HCT116 (cell line): ENCODE data around the gene PEAK1. TPM values are rescaled to one million over a fixed set of nuclear protein-coding genes. Genes with fewer than 3 reads are reported as not detected.

Experiments
- ATAC-seq: fragments of 200-7000 bp; cut with Tn5 transposase; 2 replicates; pipeline ENCODE4 v1.9.1; 2020; ENCODE audit warnings: mild to moderate bottlenecking, moderate library complexity
- BruUV-seq: library from RNA; stranded (reverse); fragments of 400-500 nt; replicated peaks from 2 replicates; lab custom pipeline; 2021; lab: Mats Ljungman, UMichigan
- CTCF ChIA-PET: fragments of 300-600 bp; sonication (Branson Sonifier 250); formaldehyde crosslinking; loops from one replicate; lab custom pipeline; 2021; ENCODE audit warnings: antibody characterized with exemption; lab: Charles Lee
- POLR2A ChIA-PET: fragments of 300-600, 350-600 bp; sonication (Branson Sonifier 250); formaldehyde crosslinking; loops from one replicate; lab custom pipeline; 2021; ENCODE audit warnings: antibody characterized with exemption; lab: Charles Lee
- RAD21 ChIA-PET, 2 experiments: fragments of 300-600 bp; sonication (Branson Sonifier 250); formaldehyde crosslinking; loops; one replicate each; lab custom pipeline; 2023; ENCODE audit warnings: low total read pairs in 2 of 2; ENCODE audit not compliant: uncharacterized antibody in 2 of 2, unreplicated experiment in 2 of 2, low non-redundant PET in 1 of 2; lab: Charles Lee
- DNase-seq: peaks from one replicate; pipeline ENCODE4 v3.0.0-alpha.2; 2010; ENCODE audit warnings: low read depth, low spot score
- H2AFZ ChIP-seq: fragments of 200-600 bp; shearing (Covaris generic), sonication (generic); 2 replicates; pipeline ENCODE4 v1.6.1; 2017; ENCODE audit warnings: low read depth, mixed run types, mixed read lengths, antibody characterized with exemption, low read length; ENCODE audit not compliant: poor library complexity, severe bottlenecking
- H3K27ac ChIP-seq: 2 replicates; pipeline ENCODE4 v1.5.1; 2012; ENCODE audit warnings: low read depth, low read length
- H3K27me3 ChIP-seq: fragments of 200-600 bp; sonication (generic); 2 replicates; pipeline ENCODE4 v1.6.1; 2016; ENCODE audit warnings: mixed run types, low read length, mixed read lengths; ENCODE audit not compliant: insufficient read depth
- H3K36me3 ChIP-seq, 2 experiments: fragments of 200-500 bp in 1 of 2; fragments of 200-600 bp in 1 of 2; sonication (Bioruptor generic) in 1 of 2; sonication (generic) in 1 of 2; 2 replicates each; pipeline versions ENCODE4 v1.5.1 to v1.6.1; 2014 to 2016; ENCODE audit warnings: low read length in 2 of 2, inconsistent platforms in 1 of 2, mixed read lengths in 1 of 2, mixed run types in 1 of 2; ENCODE audit not compliant: insufficient read depth in 2 of 2, control insufficient read depth in 1 of 2
- H3K4me1 ChIP-seq, 2 experiments: fragments of 200-600 bp in 1 of 2; sonication (generic) in 1 of 2; 2 replicates each; pipeline versions ENCODE4 v1.5.1 to v1.6.1; 2012 to 2017; ENCODE audit warnings: low read length in 2 of 2, inconsistent platforms in 1 of 2, mild to moderate bottlenecking in 1 of 2, mixed read lengths in 1 of 2, mixed run types in 1 of 2, moderate library complexity in 1 of 2; ENCODE audit not compliant: insufficient read depth in 2 of 2, control insufficient read depth in 1 of 2
- H3K4me2 ChIP-seq: fragments of 200-600 bp; sonication (generic); 2 replicates; pipeline ENCODE4 v1.6.1; 2017; ENCODE audit warnings: mixed run types, low read length, mixed read lengths
- H3K4me3 ChIP-seq, 2 experiments: fragments of 200-600 bp in 1 of 2; sonication (generic) in 1 of 2; replicated peaks in 1 of 2; 2 replicates each; pipeline ENCODE4 v1.5.1; 2011 to 2016; ENCODE audit warnings: low read length in 2 of 2, control low read depth in 1 of 2, low read depth in 1 of 2, mild to moderate bottlenecking in 1 of 2, mixed read lengths in 1 of 2, mixed run types in 1 of 2
- H3K79me2 ChIP-seq: fragments of 200-600 bp; sonication (generic); 2 replicates; pipeline ENCODE4 v1.6.1; 2017; ENCODE audit warnings: mild to moderate bottlenecking, mixed run types, low read length, moderate library complexity, mixed read lengths; ENCODE audit not compliant: insufficient read depth
- H3K9ac ChIP-seq: fragments of 200-600 bp; sonication (generic); 2 replicates; pipeline ENCODE4 v1.6.1; 2016; ENCODE audit warnings: low read length, mixed read lengths
- H3K9me2 ChIP-seq: fragments of 200-600 bp; sonication (generic), shearing (Covaris generic); 2 replicates; pipeline ENCODE4 v1.6.1; 2017; ENCODE audit warnings: mixed run types, mild to moderate bottlenecking, moderate library complexity; ENCODE audit not compliant: insufficient read depth
- H3K9me3 ChIP-seq, 2 experiments: fragments of 200-500 bp in 1 of 2; fragments of 200-600 bp in 1 of 2; sonication (Bioruptor generic) in 1 of 2; sonication (generic) in 1 of 2; 2 replicates each; pipeline ENCODE4 v1.6.1; 2014 to 2017; ENCODE audit warnings: low read length in 2 of 2, mixed read lengths in 2 of 2, inconsistent platforms in 1 of 2, low read depth in 1 of 2, mild to moderate bottlenecking in 1 of 2, mixed run types in 1 of 2, moderate library complexity in 1 of 2; ENCODE audit not compliant: control insufficient read depth in 1 of 2, insufficient read depth in 1 of 2
- H4K20me1 ChIP-seq: fragments of 200-600 bp; sonication (generic), shearing (Covaris generic); 2 replicates; pipeline ENCODE4 v1.6.1; 2017; ENCODE audit warnings: mixed run types, mild to moderate bottlenecking, moderate library complexity; ENCODE audit not compliant: insufficient read depth
- ELF1 ChIP-seq: IDR thresholded peaks from 2 replicates; pipeline ENCODE4 v1.6.1; 2012; ENCODE audit warnings: low read depth, borderline replicate concordance
- EZH2phosphoT487 ChIP-seq: fragments of 200-600 bp; IDR thresholded peaks from 2 replicates; pipeline ENCODE4 v1.6.1; 2018; ENCODE audit warnings: antibody characterized with exemption, borderline replicate concordance
- JUND ChIP-seq: IDR thresholded peaks from 2 replicates; pipeline ENCODE4 v1.6.1; 2012
- MAX ChIP-seq: IDR thresholded peaks from 2 replicates; pipeline ENCODE4 v1.6.1; 2012
- RAD21 ChIP-seq: IDR thresholded peaks from 2 replicates; pipeline ENCODE4 v1.6.1; 2012; ENCODE audit warnings: low read depth, mild to moderate bottlenecking
- SIN3A ChIP-seq: IDR thresholded peaks from 2 replicates; pipeline ENCODE4 v1.6.1; 2012; ENCODE audit warnings: low read depth
- SP1 ChIP-seq: IDR thresholded peaks from 2 replicates; pipeline ENCODE4 v1.6.1; 2012; ENCODE audit warnings: low read depth
- SRF ChIP-seq: IDR thresholded peaks from 2 replicates; pipeline ENCODE4 v1.6.1; 2012; ENCODE audit warnings: low read depth
- TCF7L2 ChIP-seq: IDR thresholded peaks from 2 replicates; pipeline ENCODE4 v1.7.0; 2011; ENCODE audit warnings: borderline replicate concordance, inconsistent platforms; ENCODE audit not compliant: insufficient read depth, insufficient read length; ENCODE audit errors: extremely low read depth
- ZBTB33 ChIP-seq: IDR thresholded peaks from 2 replicates; pipeline ENCODE4 v1.6.1; 2011; ENCODE audit warnings: mild to moderate bottlenecking, low read length, moderate library complexity; ENCODE audit not compliant: insufficient replicate concordance; ENCODE audit errors: extremely low read depth
- ZNF274 ChIP-seq: fragments of 200-500 bp; sonication (Bioruptor generic); IDR thresholded peaks from 2 replicates; pipeline ENCODE4 v1.6.1; 2014; ENCODE audit warnings: mild to moderate bottlenecking, low read depth, low read length, inconsistent platforms
- intact Hi-C: fragments of 100-400 bp; cut with micrococcal nuclease; formaldehyde crosslinking; loops from 2 replicates; pipeline ENCODE4 v1.10.0; 2022
- total RNA-seq: library from RNA; stranded (reverse); gene quantifications from one replicate; pipeline ENCODE4 v1.2.1, GENCODE V29; 2021; ENCODE audit not compliant: unreplicated experiment

The PEAK1 gene
- total RNA-seq, 1 experiment from 2014 or later, result 23.4 TPM

DNA sequence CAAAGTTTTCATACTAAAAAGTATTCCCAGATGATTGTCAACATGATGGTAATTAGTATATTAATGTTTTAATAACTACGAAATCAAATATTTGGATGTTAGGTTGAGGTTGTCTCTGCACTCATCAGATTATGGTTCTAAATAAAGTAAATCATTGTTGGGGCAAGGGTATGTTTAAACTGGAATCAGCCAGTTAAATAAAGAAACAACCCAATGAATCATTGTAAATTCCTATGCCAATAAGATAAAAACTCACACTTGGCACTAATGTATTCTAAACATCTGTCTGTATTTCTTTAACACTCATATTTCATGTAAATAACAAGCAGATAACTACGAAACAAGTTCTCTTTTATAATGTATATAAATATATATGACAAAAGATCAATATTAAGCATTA lies 92.7 kb downstream of the PEAK1 start:
- H3K4me1 ChIP-seq, result peaks cover 5 to 8% of the 10 kb centered on the region in 2 experiments; a peak in 2 of 4 replicates
- RAD21 ChIA-PET, result no interaction called here
- BruUV-seq, result no TSS peak

More for the DNA sequence above, 92.7 kb downstream of the PEAK1 start:
- H3K79me2 ChIP-seq, result no peaks in the 10 kb centered on the region
- no peak overlapping the region for H3K4me2 ChIP-seq
- DNase-seq, result no peak
- H2AFZ ChIP-seq, result no peak overlapping the region
- CTCF ChIA-PET, result no interaction called here
- H3K27me3 ChIP-seq, result no peaks in the 10 kb centered on the region
- no peaks in the 10 kb centered on the region for H3K9me3 ChIP-seq
- POLR2A ChIA-PET, result no interaction called here
- no peaks in the 10 kb centered on the region for H3K36me3 ChIP-seq
- no peak overlapping the region for H3K9ac ChIP-seq
- H3K27ac ChIP-seq, result no peak overlapping the region
- no peak for TF ChIP-seq JUND
- no peak for TF ChIP-seq SIN3A
- no peak for TF ChIP-seq TCF7L2
- TF ChIP-seq ZBTB33, result no peak
- no peak for TF ChIP-seq ELF1
- TF ChIP-seq EZH2phosphoT487, result no peak
- TF ChIP-seq RAD21, result no peak
- no peak for TF ChIP-seq SRF
- no peak for TF ChIP-seq SP1
- TF ChIP-seq MAX, result no peak
- no peak for TF ChIP-seq ZNF274
- ATAC-seq, result no peak
- no peaks in the 10 kb centered on the region for H3K9me2 ChIP-seq
- H3K4me3 ChIP-seq, result no peak overlapping the region
- intact Hi-C loops, result no loop called here
- H4K20me1 ChIP-seq, result no peaks in the 10 kb centered on the region
